Measurements from ENCODE around the gene SCCPDH.

- TF ChIP-seq MYC (IDR thresholded peaks at IDR 0.05; ENCODE audit: low read depth, low read length), result no peak
- TF ChIP-seq CTCF (IDR thresholded peaks at IDR 0.05; ENCODE audit: extremely low read depth in 1 of 2, insufficient read depth in 1 of 2, low read depth in 1 of 2, low read length in 2 of 2), result no peak
- TF ChIP-seq POLR2AphosphoS5 (IDR thresholded peaks at IDR 0.05; ENCODE audit: insufficient read depth, low read depth, low read length), result no peak
- no peak for TF ChIP-seq POLR2A (IDR thresholded peaks at IDR 0.05; ENCODE audit: low read depth, low read length)
Measured at GRCh38 chr1:246760422-246761347, 36.5 kb downstream of the SCCPDH start.
